GM21423 (cell line): ENCODE measurements around the gene RGSL1.

Experiments used
- ATAC-seq: cut with Tn5 transposase; IDR thresholded peaks from one replicate; pipeline ENCODE4 v1.9.1; 2021; ENCODE audit warnings: mild to moderate bottlenecking, moderate library complexity; ENCODE audit not compliant: unreplicated experiment

The RGSL1 gene

GRCh38 chr1:182533896-182534295 lies 84.0 kb downstream of the RGSL1 start:
- ATAC-seq, result no peak

GRCh38 chr1:182549346-182549745 lies 99.4 kb downstream of the RGSL1 start:
- no peak for ATAC-seq

DNA sequence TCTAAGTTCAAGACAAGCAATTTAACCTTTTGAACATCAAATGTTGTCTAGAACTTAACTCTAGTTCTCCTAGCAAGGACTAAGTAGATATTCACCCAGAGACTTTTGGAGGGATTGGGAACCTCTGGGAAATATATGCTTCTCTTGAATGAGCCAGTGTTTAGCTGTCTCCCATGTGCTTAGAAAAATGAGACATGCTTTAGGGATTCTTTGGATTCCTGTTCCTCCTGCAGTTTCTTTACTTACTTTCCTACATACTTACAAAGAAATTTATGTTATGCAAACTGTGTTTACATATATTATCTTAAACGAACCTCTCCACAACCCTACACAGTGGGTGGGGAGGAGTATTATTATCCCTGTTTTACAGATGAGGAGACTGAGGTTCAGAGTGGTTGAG lies 99.9 kb downstream of the RGSL1 start:
- ATAC-seq, result no peak

GRCh38 chr1:182552527-182552926 lies 102.6 kb downstream of the RGSL1 start:
- ATAC-seq, result no peak

DNA sequence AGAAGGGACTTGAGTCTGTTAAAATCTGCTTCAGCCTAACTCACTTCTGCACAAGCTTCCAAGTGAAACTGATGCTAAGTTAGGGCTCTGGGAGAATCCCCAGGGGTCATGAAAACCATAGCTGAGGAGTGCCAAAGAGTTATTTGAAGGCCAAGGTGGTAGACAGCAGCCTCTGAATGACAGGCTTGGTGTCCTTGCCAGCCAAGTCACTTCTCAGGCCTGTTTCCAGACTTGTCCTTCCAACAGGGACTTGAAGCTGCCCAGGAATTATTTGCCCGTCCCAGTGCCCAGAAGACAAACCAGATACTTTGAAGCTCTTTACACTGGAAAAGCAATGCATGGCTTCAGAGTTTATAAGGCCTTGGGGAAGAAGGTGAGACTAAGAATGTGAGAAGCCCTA lies 105.5 kb downstream of the RGSL1 start:
- ATAC-seq, result no peak

DNA sequence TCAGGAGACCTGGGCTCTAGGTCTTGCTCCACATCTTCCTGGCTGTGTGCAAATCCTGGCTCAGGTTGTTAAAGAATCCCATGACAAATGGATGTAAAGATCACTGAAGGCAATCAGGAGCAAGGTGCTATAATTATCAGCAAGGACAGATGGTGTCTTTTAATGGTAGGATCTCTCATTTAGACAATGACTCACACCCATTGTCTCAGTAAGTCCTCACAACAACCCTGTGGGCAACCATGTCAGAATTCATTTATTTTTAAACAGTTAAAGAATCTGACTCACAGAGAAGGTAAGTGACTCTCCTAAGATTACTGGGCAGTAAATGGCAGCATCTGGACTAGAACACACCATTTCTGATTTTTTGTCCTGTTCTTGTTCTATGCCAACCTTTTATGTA lies 106.3 kb downstream of the RGSL1 start:
- no peak for ATAC-seq

- ATAC-seq, result no peak
These were observed 110.5 kb downstream of the RGSL1 start for GRCh38 chr1:182560392-182560984.

GRCh38 chr1:182561456-182561855 lies 111.5 kb downstream of the RGSL1 start:
- ATAC-seq, result no peak

GRCh38 chr1:182563095-182563494 lies 113.1 kb downstream of the RGSL1 start:
- ATAC-seq, result no peak

DNA sequence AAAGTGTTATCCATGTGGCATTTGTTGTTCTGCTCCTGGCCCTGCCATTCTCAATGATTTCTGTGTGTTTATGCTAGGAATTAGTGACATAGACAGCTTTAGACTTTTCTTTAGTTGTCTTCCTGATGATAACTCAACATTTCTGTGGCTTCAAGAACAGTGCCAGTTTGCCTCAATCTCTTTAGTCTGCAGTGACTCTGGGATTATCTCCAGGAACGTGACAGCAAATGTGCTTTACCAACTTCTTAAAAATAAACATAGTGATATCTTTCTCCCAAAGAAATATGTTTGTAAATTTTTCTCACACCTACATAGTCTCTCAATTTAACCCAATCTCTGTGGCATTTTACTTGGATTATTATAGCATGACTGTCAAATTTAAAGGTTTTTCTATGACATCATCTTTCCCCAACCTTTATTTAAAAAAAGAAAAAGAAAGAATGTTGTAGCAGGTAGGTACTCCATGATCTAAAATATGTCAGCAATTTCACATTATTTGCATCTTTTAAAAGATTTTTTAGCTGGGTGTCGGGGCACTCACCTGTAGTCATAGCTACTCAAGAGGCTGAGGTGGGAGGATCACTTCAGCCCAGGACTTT lies 114.6 kb downstream of the RGSL1 start:
- no peak for ATAC-seq

GRCh38 chr1:182565537-182565936 lies 115.6 kb downstream of the RGSL1 start:
- ATAC-seq, result no peak

- no peak for ATAC-seq
These were observed 117.7 kb downstream of the RGSL1 start for GRCh38 chr1:182567629-182568028.

- no peak for ATAC-seq
These were observed 118.8 kb downstream of the RGSL1 start for GRCh38 chr1:182568647-182569284.

GRCh38 chr1:182569939-182570610 lies 120.1 kb downstream of the RGSL1 start:
- no peak for ATAC-seq

GRCh38 chr1:182570611-182570970 lies 120.6 kb downstream of the RGSL1 start:
- no peak for ATAC-seq

DNA sequence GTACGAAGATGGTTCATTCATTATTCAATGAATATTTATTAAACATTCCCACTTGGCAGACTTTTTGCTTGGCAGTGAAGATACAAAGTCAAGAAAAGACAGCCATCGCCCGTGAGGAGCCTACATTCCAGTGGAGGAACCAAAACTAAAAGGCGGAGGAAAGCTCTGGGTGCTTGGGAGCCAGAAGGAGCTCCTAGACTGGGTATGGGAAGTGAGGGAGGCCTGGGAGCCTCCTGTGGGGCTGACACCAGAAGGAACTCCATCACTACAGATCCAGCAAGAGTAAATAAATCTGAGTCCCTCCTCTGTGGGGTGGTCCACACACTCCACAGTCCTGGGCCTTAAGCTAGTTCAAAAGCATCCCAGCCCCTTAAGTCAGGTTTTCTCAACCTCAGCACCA lies 124.2 kb downstream of the RGSL1 start:
- no peak for ATAC-seq

- ATAC-seq, result no peak
These were observed 125.7 kb downstream of the RGSL1 start for GRCh38 chr1:182575540-182576149.

GRCh38 chr1:182580736-182581135 lies 130.8 kb downstream of the RGSL1 start:
- ATAC-seq, result no peak

- ATAC-seq, result no peak
These were observed 134.8 kb downstream of the RGSL1 start for GRCh38 chr1:182584746-182585145.

GRCh38 chr1:182586380-182586779 lies 136.4 kb downstream of the RGSL1 start:
- no peak for ATAC-seq

DNA sequence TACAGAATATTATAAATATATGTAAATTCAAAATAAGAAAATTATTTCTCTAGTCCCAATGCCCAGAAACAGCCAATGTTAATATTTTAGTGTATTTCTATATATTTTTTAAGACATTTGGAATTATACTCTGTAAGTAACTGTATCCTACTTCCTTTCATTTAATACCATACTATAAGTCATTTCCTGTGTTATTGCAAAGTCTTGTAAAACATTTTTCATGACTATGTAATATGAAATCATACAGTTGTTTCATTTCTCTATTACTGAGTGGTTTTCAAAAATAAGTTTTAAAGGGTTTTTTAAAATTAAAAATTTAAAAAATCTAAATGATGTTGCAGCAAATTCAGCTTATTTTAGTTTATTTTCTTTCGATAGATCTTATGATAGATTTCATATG lies 137.1 kb downstream of the RGSL1 start:
- ATAC-seq, result no peak
